Bronchial epithelial cell (primary cell): Measurements from ENCODE around the gene MYO1D. TPM values are rescaled to one million over a fixed set of nuclear protein-coding genes. Genes with fewer than 3 reads are reported as not detected.

Experiments
- DNase-seq: peaks from one replicate; pipeline ENCODE4 v3.0.0-alpha.2; 2010; ENCODE audit warnings: low read depth
- FAIRE-seq: peaks from 2 replicates; lab custom pipeline; 2011; peaks lifted over from hg19 to GRCh38; lab: Jason Lieb, UNC
- H3K27me3 ChIP-seq: 2 replicates; pipeline ENCODE4 v1.5.1; 2011; ENCODE audit warnings: low read length; ENCODE audit not compliant: control insufficient read depth, insufficient read depth
- H3K36me3 ChIP-seq: 2 replicates; pipeline ENCODE4 v1.5.1; 2011; ENCODE audit warnings: low read length; ENCODE audit not compliant: control insufficient read depth, insufficient read depth
- H3K4me3 ChIP-seq: 2 replicates; pipeline ENCODE4 v1.5.1; 2011; ENCODE audit warnings: mild to moderate bottlenecking, low read depth, low read length, control low read depth
- total RNA-seq: library from RNA; depleted of rRNA; stranded (reverse); fragments of >200 nt; gene quantifications from 2 replicates; pipeline ENCODE4 v1.2.1, GENCODE V29; 2014
- TF ChIP-seq, protein P1 (sequence below): IDR thresholded peaks from 2 replicates; pipeline ENCODE4 v1.5.1; 2011; ENCODE audit warnings: mild to moderate bottlenecking, moderate library complexity, low read length, control low read depth, inconsistent platforms; ENCODE audit not compliant: insufficient read depth, severe bottlenecking

MYO1D gene
- total RNA-seq, 1 donor from 2014 or later = 35.8 TPM

DNA sequence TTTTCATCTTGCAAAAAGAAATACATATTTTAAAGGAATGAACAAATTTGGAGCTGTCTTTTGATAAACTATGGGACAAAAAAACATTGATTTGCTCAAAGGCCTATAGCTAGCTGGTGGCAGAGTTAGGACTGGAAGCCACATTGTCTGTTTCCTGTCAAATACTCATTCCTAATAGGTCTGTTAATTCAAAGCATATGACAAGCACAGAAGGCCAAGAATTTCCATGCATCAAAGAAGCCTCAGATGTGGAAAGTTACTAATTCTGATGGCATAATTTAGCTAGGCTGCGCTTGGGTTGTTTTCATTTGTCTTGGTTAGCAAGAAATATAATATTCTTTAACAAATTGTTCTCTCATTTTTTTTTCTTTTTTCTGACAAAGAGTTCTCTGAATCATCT, 292.1 kb downstream of the MYO1D start:
- no peak overlapping the region for H3K4me3 ChIP-seq
- H3K36me3 ChIP-seq = no peaks in the 10 kb centered on the region
- FAIRE-seq (no peak), DNase-seq (no peak)
- no peaks in the 10 kb centered on the region for H3K27me3 ChIP-seq
- TF ChIP-seq, protein P1, sequence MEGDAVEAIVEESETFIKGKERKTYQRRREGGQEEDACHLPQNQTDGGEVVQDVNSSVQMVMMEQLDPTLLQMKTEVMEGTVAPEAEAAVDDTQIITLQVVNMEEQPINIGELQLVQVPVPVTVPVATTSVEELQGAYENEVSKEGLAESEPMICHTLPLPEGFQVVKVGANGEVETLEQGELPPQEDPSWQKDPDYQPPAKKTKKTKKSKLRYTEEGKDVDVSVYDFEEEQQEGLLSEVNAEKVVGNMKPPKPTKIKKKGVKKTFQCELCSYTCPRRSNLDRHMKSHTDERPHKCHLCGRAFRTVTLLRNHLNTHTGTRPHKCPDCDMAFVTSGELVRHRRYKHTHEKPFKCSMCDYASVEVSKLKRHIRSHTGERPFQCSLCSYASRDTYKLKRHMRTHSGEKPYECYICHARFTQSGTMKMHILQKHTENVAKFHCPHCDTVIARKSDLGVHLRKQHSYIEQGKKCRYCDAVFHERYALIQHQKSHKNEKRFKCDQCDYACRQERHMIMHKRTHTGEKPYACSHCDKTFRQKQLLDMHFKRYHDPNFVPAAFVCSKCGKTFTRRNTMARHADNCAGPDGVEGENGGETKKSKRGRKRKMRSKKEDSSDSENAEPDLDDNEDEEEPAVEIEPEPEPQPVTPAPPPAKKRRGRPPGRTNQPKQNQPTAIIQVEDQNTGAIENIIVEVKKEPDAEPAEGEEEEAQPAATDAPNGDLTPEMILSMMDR = no peak

DNA sequence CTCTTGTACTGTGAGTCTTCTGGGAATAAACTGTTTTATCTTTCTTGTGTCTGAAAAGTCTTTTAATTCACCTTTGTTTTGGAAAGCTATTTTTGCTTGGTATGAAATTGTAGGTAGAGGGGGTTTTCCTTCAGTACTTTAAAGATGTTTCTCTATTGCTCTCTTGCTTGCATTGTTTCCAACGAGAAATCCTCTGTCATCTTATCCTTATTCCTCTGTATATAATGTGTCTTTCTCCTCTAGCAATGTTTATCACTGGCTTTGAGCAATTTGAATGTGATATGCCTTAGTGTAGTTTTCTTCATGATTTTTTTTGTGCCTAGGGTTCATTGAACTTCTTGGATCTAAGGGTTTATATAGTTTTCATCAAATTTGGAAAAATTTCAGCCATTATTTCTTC, 293.9 kb downstream of the MYO1D start:
- TF ChIP-seq, protein P1 = no peak
- Histone ChIP-seq H3K36me3 (no peaks in the 10 kb centered on the region), H3K4me3 (no peak overlapping the region), H3K27me3 (no peaks in the 10 kb centered on the region)
- FAIRE-seq (no peak), DNase-seq (no peak)

DNA sequence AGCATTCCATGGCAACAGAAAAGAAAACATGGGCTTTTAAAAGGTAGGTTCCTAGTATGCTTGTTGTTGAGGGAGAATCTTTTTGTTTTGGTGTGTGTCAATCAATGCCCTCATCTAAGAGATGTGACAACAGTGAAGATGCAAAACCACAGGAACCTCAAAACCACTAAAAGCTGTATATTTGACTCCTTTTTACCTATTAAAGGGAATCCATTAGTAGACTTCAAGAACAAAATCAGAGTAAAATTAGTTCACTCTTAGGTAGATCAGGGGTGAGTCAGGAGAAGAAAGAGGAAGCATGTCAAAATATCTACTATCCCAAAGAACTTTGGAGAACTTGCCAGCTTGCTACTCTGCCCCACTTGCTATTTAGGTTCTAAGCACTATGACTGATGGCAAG, 301.1 kb downstream of the MYO1D start:
- H3K36me3 ChIP-seq = no peaks in the 10 kb centered on the region
- DNase-seq (no peak), FAIRE-seq (no peak)
- TF ChIP-seq, protein P1 = no peak
- no peak overlapping the region for H3K4me3 ChIP-seq
- H3K27me3 ChIP-seq = no peaks in the 10 kb centered on the region

DNA sequence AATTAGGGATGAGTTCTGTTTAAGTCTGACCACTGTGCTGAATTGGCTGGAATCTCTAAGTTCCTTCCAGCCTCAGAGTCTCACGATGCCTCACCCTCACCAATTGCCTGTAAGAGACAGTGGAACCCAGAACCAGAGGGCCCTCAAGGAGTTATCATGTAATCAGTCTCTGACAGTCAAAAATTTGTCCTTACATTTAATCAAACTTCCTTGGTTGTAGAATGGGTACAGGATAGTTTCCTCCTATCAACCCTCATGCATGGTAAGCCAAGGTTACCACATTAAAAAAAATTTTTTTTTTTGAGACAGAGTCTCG, 306.9 kb downstream of the MYO1D start:
- peaks cover 2% of the 10 kb centered on the region for H3K36me3 ChIP-seq
- DNase-seq (no peak), FAIRE-seq (no peak)
- H3K4me3 ChIP-seq = no peak overlapping the region
- TF ChIP-seq, protein P1 = no peak
- H3K27me3 ChIP-seq = no peaks in the 10 kb centered on the region

DNA sequence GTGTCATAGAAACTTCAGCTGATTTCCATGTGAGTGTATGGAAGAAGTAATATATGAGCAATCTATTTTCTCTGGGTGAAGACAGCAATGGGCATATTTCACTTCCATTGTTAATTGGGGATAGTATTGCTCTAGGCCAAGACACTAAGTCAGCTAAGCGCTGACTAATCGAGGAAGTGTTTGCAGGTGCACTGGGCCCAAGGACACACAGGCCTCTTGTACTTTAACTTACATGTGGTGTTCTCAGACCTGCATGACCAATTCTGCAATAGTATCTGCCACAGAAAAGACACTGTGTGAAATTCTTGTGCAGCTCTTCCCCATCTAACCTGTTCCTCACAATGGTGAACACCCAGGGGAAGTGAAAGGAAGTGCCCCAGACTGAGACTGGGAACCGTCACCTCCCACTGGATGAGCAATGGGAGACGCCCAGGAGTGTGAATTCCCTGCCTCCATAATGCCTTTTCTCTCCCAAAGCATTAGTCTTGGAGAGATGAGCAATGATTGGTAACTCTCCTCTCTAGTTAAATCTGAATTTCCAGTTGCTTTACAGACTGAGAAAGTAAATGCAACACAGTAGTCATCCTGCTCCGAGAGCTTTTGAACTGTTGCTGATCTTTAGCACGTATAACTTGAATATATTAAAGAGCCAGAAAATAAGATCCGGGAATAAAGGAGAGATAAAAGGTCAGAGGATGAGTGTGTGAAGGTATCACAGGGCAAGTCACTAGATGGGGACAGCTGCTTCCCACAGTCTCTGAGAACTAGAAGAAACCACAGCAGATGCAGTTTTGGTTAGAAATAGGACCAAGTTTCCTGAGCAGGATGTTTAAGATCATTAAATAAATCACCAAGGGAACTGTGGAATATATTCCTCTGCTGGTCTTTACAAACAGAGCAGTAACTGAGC, 307.5 kb downstream of the MYO1D start:
- peaks cover 2% of the 10 kb centered on the region for H3K36me3 ChIP-seq
- DNase-seq = peak; percentile 95
- no peak overlapping the region for H3K4me3 ChIP-seq
- peak; percentile 86 for FAIRE-seq
- H3K27me3 ChIP-seq = no peaks in the 10 kb centered on the region
- TF ChIP-seq, protein P1 = no peak
